IPS DF 6.9 (cell line): ENCODE measurements around the gene ATP1A2.

Source experiments
- DNase-seq: peaks from one replicate; pipeline ENCODE4 v3.0.0-alpha.2; 2013; ENCODE audit warnings: low read depth, low spot score
- H3K27ac ChIP-seq: one replicate; pipeline ENCODE4 v1.5.1; 2013; ENCODE audit warnings: low read length, control low read depth
- H3K27me3 ChIP-seq: 2 replicates; pipeline ENCODE4 v1.6.1; 2013; ENCODE audit warnings: mild to moderate bottlenecking, low read length; ENCODE audit not compliant: control insufficient read depth, insufficient read depth
- H3K36me3 ChIP-seq: 2 replicates; pipeline ENCODE4 v1.6.1; 2013; ENCODE audit warnings: low read length; ENCODE audit not compliant: control insufficient read depth, insufficient read depth
- H3K4me1 ChIP-seq: 2 replicates; pipeline ENCODE4 v1.6.1; 2013; ENCODE audit warnings: low read length; ENCODE audit not compliant: control insufficient read depth, insufficient read depth
- H3K4me3 ChIP-seq: 2 replicates; pipeline ENCODE4 v1.5.1; 2013; ENCODE audit warnings: mild to moderate bottlenecking, low read length
- H3K9me3 ChIP-seq: 2 replicates; pipeline ENCODE4 v1.6.1; 2013; ENCODE audit warnings: low read length, inconsistent platforms; ENCODE audit not compliant: control insufficient read depth, insufficient read depth
- WGBS: extraction: QIAGEN DNeasy Blood & Tissue Kit; methylation state at CpG from one replicate; pipeline ENCODE4 v1.1.7; 2013; ENCODE audit warnings: mixed read lengths, missing lambda C conversion rate; ENCODE audit not compliant: insufficient read length, insufficient coverage; 5-methylcytosine and 5-hydroxymethylcytosine counted together

The ATP1A2 gene

GRCh38 chr1:160131803-160132565 is 16.4 kb downstream of the ATP1A2 start:
- Histone ChIP-seq H3K4me3 (no peak overlapping the region), H3K27ac (no peak overlapping the region), H3K36me3 (peaks cover 11% of the 10 kb centered on the region), H3K9me3 (no peaks in the 10 kb centered on the region), H3K27me3 (no peaks in the 10 kb centered on the region), H3K4me1 (no peaks in the 10 kb centered on the region)
- no peak for DNase-seq
- no CpG with 5 or more reads among the region's 8 CpGs for WGBS

- 100% methylated on average over 1 of the region's 9 CpGs for WGBS
- peaks cover 8% of the 10 kb centered on the region for H3K36me3 ChIP-seq
- no peak for DNase-seq
Observed at GRCh38 chr1:160133990-160134770, 18.6 kb downstream of the ATP1A2 start.

DNA sequence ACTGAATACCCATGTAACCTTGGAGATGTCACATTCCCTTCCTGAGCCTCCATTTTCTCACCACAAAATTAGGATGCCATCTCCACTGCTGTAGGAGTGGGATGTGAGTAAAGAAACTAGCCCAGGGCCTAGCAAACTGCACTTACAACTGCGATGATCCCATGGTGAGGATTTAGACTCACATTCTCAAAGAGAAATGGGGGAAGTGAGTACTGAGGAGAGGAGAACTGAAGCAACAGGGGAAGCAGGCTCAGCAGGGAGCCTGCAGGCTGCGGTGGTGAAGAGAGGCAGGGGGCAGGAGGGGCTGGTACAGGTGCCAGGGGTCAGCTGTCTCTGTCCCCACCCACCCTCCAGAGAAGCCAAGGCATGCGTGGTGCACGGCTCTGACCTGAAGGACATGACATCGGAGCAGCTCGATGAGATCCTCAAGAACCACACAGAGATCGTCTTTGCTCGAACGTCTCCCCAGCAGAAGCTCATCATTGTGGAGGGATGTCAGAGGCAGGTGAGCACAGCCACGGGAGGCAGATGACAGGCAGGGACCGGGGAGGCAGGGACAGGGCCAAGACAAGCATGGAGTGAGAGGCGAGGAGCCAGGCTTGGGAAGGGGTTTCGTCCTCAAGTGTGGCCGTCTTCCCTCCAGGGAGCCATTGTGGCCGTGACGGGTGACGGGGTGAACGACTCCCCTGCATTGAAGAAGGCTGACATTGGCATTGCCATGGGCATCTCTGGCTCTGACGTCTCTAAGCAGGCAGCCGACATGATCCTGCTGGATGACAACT is 19.4 kb downstream of the ATP1A2 start:
- no peak for DNase-seq
- peaks cover 8% of the 10 kb centered on the region; the same call in 1 of the 2 replicates for H3K36me3 ChIP-seq

More at GRCh38 chr1:160133990-160134770, 18.6 kb downstream of the ATP1A2 start:
- Histone ChIP-seq H3K4me3 (no peak overlapping the region), H3K27me3 (no peaks in the 10 kb centered on the region), H3K27ac (no peak overlapping the region), H3K9me3 (no peaks in the 10 kb centered on the region), H3K4me1 (no peaks in the 10 kb centered on the region)

GRCh38 chr1:160136121-160136925 is 20.8 kb downstream of the ATP1A2 start:
- no CpG with 5 or more reads among the region's 22 CpGs for WGBS
- DNase-seq = no peak
- Histone ChIP-seq H3K4me3 (no peak overlapping the region), H3K27ac (no peak overlapping the region), H3K9me3 (no peaks in the 10 kb centered on the region), H3K36me3 (peaks cover 8% of the 10 kb centered on the region; the same call in 1 of the 2 replicates), H3K4me1 (no peaks in the 10 kb centered on the region), H3K27me3 (no peaks in the 10 kb centered on the region)

More for the DNA sequence above, 19.4 kb downstream of the ATP1A2 start:
- Histone ChIP-seq H3K4me3 (no peak overlapping the region), H3K4me1 (no peaks in the 10 kb centered on the region), H3K27me3 (no peaks in the 10 kb centered on the region), H3K27ac (no peak overlapping the region), H3K9me3 (no peaks in the 10 kb centered on the region)
- WGBS = no CpG with 5 or more reads among the region's 20 CpGs

- Histone ChIP-seq H3K4me1 (no peaks in the 10 kb centered on the region), H3K27ac (no peak overlapping the region), H3K36me3 (peaks cover 8% of the 10 kb centered on the region; the same call in 1 of the 2 replicates), H3K4me3 (no peak overlapping the region), H3K9me3 (no peaks in the 10 kb centered on the region), H3K27me3 (no peaks in the 10 kb centered on the region)
- DNase-seq = no peak
- no CpG with 5 or more reads among the region's 5 CpGs for WGBS
Observed at GRCh38 chr1:160136926-160137200, 21.3 kb downstream of the ATP1A2 start.

- Histone ChIP-seq H3K27ac (no peak overlapping the region), H3K4me1 (no peaks in the 10 kb centered on the region), H3K9me3 (no peaks in the 10 kb centered on the region), H3K27me3 (no peaks in the 10 kb centered on the region), H3K4me3 (no peak overlapping the region), H3K36me3 (peaks cover 8% of the 10 kb centered on the region; the same call in 1 of the 2 replicates)
- no CpG with 5 or more reads among the region's 8 CpGs for WGBS
- DNase-seq = no peak
Observed at GRCh38 chr1:160137216-160137862, 21.8 kb downstream of the ATP1A2 start.

GRCh38 chr1:160139840-160140239 is 24.3 kb downstream of the ATP1A2 start:
- WGBS = no CpG with 5 or more reads among the region's 8 CpGs
- Histone ChIP-seq H3K36me3 (peaks cover 6% of the 10 kb centered on the region; the same call in 1 of the 2 replicates), H3K27ac (no peak overlapping the region), H3K4me1 (no peaks in the 10 kb centered on the region), H3K27me3 (no peaks in the 10 kb centered on the region), H3K9me3 (no peaks in the 10 kb centered on the region), H3K4me3 (no peak overlapping the region)
- no peak for DNase-seq

- Histone ChIP-seq H3K4me3 (no peak overlapping the region), H3K4me1 (no peaks in the 10 kb centered on the region), H3K9me3 (no peaks in the 10 kb centered on the region), H3K27ac (no peak overlapping the region), H3K36me3 (no peaks in the 10 kb centered on the region), H3K27me3 (no peaks in the 10 kb centered on the region)
- no peak for DNase-seq
- no CpG with 5 or more reads among the region's 1 CpG for WGBS
Observed at GRCh38 chr1:160143695-160144094, 28.1 kb downstream of the ATP1A2 start.

DNA sequence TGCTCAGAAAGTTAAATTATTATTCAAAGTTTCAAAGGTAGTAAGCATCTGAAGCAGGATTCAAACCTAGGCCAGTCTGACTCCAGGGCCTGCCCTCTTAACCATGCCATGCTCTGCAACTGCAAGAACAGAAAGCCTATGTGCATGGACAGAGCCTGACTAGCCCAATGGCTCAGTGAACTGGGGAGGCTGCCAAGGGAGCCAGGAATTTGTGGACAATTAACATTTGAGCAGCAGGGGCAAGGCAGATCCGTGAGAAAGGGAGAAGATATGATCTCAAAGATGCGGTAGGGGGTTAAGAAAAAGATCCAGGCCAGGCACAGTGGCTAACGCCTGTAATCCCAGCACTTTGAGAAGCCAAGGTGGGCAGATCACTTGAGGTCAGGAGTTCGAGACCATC is 29.4 kb downstream of the ATP1A2 start:
- no peaks in the 10 kb centered on the region for H3K36me3 ChIP-seq
- no peak for DNase-seq
- H3K4me1 ChIP-seq = no peaks in the 10 kb centered on the region
- H3K9me3 ChIP-seq = no peaks in the 10 kb centered on the region
- H3K27me3 ChIP-seq = no peaks in the 10 kb centered on the region
- no peak overlapping the region for H3K27ac ChIP-seq
- WGBS = no CpG with 5 or more reads among the region's 4 CpGs
- no peak overlapping the region for H3K4me3 ChIP-seq
